Measurements from ENCODE around the gene CSN1S1.

CSN1S1 gene

GRCh38 chr4:69930768-69931167, at the start of gene CSN1S1:
TSS of gene CSN1S1 (plus strand) at chr4:69931068. CDS start at chr4:69932556, 1,488 bp downstream.
- DNase-seq (ENCODE audit: low read depth), result no peak
- no peak within 1 kb of the TSS for H3K4me3 ChIP-seq (ENCODE audit: low read depth, low read length)
- no peak for TF ChIP-seq CTCF (IDR thresholded peaks at IDR 0.05; ENCODE audit: control insufficient read depth, extremely low read depth, insufficient read depth)

- DNase-seq (ENCODE audit: low read depth), result no peak
- H3K4me3 ChIP-seq (ENCODE audit: low read depth, low read length), result no peak overlapping the region
- TF ChIP-seq CTCF (IDR thresholded peaks at IDR 0.05; ENCODE audit: control insufficient read depth, extremely low read depth, insufficient read depth), result peak; percentile 92
Observed at GRCh38 chr4:69881173-69881773, 49.6 kb upstream of the CSN1S1 start.

GRCh38 chr4:69882150-69882549, 48.7 kb upstream of the CSN1S1 start:
- H3K4me3 ChIP-seq (ENCODE audit: low read depth, low read length), result no peak overlapping the region
- TF ChIP-seq CTCF (IDR thresholded peaks at IDR 0.05; ENCODE audit: control insufficient read depth, extremely low read depth, insufficient read depth), result no peak
- DNase-seq (ENCODE audit: low read depth), result no peak

GRCh38 chr4:69888336-69888735, 42.5 kb upstream of the CSN1S1 start:
- TF ChIP-seq CTCF (IDR thresholded peaks at IDR 0.05; ENCODE audit: control insufficient read depth, extremely low read depth, insufficient read depth), result no peak
- no peak for DNase-seq (ENCODE audit: low read depth)
- H3K4me3 ChIP-seq (ENCODE audit: low read depth, low read length), result no peak overlapping the region

GRCh38 chr4:69894186-69894585, 36.7 kb upstream of the CSN1S1 start:
- no peak for DNase-seq (ENCODE audit: low read depth)
- TF ChIP-seq CTCF (IDR thresholded peaks at IDR 0.05; ENCODE audit: control insufficient read depth, extremely low read depth, insufficient read depth), result no peak
- no peak overlapping the region for H3K4me3 ChIP-seq (ENCODE audit: low read depth, low read length)

GRCh38 chr4:69894721-69895120, 36.1 kb upstream of the CSN1S1 start:
- no peak overlapping the region for H3K4me3 ChIP-seq (ENCODE audit: low read depth, low read length)
- no peak for DNase-seq (ENCODE audit: low read depth)
- TF ChIP-seq CTCF (IDR thresholded peaks at IDR 0.05; ENCODE audit: control insufficient read depth, extremely low read depth, insufficient read depth), result no peak

GRCh38 chr4:69896530-69897116, 34.2 kb upstream of the CSN1S1 start:
- no peak overlapping the region for H3K4me3 ChIP-seq (ENCODE audit: low read depth, low read length)
- TF ChIP-seq CTCF (IDR thresholded peaks at IDR 0.05; ENCODE audit: control insufficient read depth, extremely low read depth, insufficient read depth), result peak; percentile 50
- DNase-seq (ENCODE audit: low read depth), result no peak
